Activated CD4-positive, alpha-beta T cell treated with anti-CD3 and anti-CD28 coated beads, Interleukin-2, amount 50 U/mL, for 4 hours (primary cell): ENCODE results near the gene DCTN5.
A peak's percentile ranks its signal among the peaks of the same experiment; 100 is the strongest.
"Not testable (repeated sequence)": the region's sequence is repeated elsewhere in the genome, so short reads cannot be mapped to it uniquely, and the experiment has no call there.

Experiments used
- DNase-seq, 2 experiments: peaks; one replicate each; pipeline ENCODE4 v3.0.0-alpha.2; 2020

The DCTN5 gene

DNA sequence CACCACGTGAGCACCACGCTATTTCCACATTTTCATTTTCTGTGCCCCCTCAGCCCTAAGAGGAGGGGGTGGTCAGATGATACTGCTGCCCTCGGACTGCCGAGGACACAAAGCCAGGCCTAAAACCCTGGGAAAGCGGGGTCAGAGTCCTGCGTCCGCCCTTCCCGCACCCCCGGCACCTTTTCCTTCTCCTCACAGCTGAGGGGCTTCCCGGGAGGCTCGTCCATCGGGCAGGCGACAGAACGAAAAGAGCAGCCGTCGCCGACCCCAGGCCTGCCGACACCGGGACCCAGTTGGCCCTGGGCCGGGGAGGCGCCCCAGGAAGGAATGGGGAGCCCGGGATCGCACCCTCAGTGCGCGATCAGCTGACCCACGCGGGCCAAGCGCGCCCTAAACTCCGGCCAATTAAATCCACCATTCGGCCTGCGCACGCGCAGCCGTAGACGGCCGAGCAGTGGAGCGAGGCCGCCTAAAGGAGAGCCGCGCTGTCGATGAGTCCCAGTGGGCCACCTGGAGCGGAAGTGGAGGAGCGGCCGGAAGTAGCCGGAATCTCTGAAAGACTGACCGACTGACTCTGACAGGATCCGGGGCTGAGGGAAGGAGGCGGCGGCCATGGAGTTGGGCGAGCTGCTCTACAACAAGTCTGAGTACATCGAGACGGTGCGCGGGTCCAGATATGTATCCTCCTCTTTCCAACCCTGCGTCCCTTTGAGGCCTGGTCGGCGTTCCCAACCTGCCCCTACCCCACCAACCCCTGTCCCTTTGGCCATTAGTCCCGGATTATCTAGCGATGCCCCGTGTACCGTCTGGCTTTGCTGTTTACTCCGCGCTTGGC lies at the start of gene DCTN5, which contains the start of gene PALB2:
Gene DCTN5 (plus strand): TSS at position 536 of the 835 bp plus-strand sequence. CDS start 77 bp downstream, at position 613.
Gene PALB2 (minus strand): TSS at position 380 of the 835 bp plus-strand sequence. CDS start 153 bp downstream, at position 227.
- peak; percentile 71 to 76 for DNase-seq

DNA sequence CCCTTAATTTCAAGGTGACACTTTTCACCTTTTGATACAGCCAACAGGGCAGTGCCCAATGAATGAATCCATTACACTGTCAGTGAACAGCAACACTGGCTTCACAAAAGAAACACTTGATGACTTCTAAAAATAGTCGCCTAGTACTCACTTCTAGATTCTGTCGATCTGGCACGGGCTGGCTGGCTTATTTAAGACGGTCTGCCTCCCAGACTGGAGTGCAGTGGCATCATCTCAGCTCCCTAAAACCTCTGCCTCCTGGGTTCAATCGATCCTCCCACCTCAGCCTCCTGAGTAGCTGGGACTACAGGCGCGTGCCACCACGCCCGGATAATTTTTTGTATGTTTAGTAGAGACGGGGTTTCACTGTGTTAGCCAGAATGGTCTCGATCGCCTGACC lies 47.1 kb upstream of the DCTN5 start:
- no peak for DNase-seq

DNA sequence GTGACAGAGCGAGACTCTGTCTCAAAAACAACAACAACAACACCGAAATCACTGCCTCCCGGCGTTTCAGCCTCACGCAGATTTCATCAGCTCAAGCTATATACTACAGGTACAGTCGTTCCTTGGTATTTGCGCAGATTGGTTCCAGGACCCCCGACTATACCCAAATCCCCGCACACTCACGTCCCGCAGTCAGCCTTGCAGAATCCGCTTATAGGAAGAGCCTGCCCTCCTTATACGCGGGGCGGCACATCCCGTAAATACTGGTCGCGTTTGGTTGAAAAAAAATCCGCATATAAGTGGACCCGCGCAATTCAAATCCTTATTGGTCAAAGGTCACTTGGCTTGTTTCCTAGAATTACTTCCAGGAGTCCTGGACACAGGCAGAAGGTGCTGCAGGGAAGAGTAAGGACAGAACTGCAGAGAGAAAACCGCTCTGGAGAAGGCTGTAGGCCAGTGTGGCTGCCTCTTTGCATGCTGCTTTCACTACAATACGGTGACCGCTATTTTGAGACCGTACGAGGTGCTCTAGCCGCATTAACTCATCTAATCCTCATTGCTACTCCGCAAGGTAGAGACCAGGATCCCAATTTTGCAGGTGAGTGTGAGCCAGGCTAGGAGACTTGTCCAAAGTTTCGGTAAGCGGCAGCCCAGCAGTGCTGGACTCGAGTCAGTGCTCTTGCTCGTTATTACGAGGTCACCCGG lies 45.9 kb upstream of the DCTN5 start:
- no peak for DNase-seq

GRCh38 chr16:23595951-23596720 lies 45.1 kb upstream of the DCTN5 start, which contains the start of gene NDUFAB1:
TSS of gene NDUFAB1 (minus strand) at chr16:23596316. CDS start at chr16:23596290, 26 bp downstream.
- DNase-seq: peak; percentile 86 to 88

DNA sequence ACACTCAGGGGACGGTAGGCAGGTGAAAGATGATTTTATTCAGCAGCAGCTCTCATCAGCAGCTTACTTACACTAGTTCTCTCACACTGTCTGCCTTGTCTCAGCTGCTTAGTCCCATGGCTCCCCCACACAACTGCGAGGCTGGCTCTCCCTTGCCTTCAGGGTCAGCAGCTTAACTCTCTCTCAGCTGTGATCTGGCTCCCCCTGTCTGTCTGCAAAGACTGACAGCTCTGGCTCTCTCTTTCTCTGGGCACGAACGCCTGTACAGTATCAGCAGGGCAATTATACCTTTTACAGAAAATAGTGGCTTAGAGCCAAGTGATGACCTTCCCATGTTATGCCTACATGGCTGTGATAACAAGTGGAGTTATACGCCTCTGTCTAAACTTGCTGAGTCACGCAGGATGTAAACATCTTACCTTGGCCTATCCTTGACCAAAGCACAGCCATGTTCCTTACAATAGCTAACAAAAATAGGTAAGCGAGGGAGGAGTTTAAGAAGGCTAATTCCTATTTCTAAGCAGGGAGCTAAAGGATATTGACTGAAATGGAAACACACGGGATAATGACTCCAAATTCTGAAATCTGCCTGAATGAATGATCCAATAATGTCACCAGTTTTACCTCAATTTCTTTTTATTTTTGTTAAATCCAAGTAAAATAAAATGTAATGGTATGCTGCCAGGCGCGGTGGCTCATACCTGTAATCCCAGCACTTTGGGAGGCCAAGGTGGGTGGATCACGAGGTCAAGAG lies 44.1 kb upstream of the DCTN5 start:
- DNase-seq: no peak

GRCh38 chr16:23607726-23608125 lies 33.5 kb upstream of the DCTN5 start:
- no peak for DNase-seq

GRCh38 chr16:23608194-23608593 lies 33.1 kb upstream of the DCTN5 start:
- DNase-seq: no peak

GRCh38 chr16:23609929-23610328 lies 31.3 kb upstream of the DCTN5 start:
- DNase-seq: no peak

GRCh38 chr16:23610905-23611304 lies 30.4 kb upstream of the DCTN5 start:
- not testable (repeated sequence) for DNase-seq

GRCh38 chr16:23611936-23612335 lies 29.3 kb upstream of the DCTN5 start:
- DNase-seq: no peak

DNA sequence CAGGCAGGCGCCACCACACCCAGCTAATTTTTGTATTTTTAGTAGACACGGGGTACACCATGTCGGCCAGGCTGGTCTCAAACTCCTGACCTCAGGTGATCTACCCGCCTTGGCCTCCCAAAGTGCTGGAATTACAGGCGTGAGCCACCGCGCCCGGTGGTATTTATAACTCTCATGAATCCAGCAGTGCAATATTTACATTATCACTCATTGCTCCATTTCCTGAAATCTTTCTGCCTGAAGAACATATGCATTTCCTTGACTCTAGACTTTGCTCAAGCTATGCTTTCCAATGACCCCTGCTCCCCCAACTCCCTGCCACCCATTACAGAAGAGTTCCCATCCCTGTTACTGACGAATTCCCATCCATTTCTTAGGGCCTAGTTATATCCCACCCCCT lies 25.5 kb upstream of the DCTN5 start:
- no peak for DNase-seq

DNA sequence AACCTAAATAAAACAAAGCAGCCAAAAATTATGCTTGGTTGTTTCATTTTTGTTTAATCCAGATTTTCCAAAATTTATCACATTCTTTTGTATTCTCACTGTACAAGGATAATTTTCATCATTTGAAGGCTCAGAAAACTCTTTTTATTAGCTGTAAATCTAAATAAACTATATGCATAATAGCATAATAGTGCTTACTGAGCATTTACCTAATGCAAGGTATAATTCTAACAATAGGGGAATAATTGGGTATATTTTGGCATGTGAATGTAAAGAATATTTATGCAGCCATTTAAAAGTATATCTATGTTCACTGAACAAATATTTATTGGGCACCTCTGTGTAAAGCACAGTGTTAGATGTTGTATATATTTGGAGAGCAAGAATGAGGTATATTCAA lies 17.2 kb upstream of the DCTN5 start:
- DNase-seq: no peak

GRCh38 chr16:23629516-23629915 lies 11.8 kb upstream of the DCTN5 start:
- DNase-seq: no peak

GRCh38 chr16:23631874-23632273 lies 9.4 kb upstream of the DCTN5 start:
- DNase-seq: not testable (repeated sequence)

DNA sequence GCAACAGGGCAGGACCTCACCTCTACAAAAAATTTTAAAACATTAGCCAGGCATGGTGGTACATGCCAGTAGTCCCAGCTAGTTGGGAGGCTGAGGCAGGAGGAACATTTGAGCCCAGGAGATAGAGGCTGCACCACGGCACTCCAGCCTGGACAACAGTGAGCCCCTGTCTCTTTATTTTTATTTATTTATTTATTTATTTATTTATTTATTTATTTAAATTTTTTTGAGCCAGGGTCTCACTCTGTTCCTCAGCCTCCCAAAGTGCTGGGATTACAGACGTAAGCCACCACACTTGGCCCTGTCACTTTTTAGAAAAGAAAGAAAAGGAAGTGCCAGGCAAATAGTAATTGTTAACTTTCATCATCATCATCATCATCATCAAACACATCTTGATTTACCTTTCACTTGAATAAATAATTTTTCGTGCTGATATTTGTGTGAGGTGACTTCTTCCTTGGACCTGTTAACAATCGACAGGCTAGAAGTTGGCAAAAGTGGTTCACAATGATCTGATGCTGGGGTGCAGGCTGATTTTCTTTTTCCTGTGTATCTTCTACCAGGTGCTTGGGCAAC lies 6.7 kb upstream of the DCTN5 start:
- DNase-seq: no peak

GRCh38 chr16:23635958-23636357 lies 5.3 kb upstream of the DCTN5 start:
- DNase-seq: no peak

DNA sequence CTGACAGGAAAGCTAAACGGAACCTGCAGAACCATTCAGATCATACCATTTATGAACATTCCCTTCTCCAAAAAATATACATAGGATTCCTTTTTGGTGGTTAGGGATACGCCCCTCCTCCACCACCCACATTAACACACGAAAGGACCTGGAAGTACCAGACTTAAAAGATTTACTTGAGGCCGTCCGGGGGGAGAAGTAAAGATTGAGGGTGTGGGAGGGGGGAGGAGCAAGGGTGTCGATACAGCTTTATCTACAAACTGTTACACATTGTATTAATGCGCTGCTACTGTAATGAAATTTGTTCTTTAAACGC lies 693 bp upstream of the DCTN5 start:
- peak in 1 of 2 experiments; percentile 18 for DNase-seq

DNA sequence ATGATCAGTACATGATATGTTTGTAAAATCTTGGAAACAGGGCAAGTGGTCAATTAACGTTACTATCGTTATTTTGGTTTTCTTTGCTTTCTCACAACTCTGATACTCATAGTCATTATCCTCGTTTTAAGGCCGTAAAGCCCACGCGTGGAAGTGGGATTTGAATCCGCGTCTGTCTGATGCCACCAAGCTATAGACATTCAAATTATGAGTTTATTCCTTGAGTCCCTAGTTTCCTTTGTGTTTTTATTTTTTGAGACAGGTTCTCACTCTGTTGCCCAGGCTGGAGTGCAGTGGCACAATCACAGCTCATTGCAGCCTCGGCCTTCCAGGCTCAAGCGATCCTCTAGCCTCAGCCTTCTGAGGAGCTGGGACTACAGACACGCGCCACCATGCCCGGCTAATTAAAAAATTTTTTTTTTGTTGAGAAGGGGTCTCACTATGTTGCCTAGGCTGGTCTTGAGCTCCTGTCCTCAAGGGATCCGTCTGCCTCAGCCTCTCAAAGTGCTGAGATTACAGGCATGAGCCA lies 1.0 kb downstream of the DCTN5 start:
- DNase-seq: no peak

DNA sequence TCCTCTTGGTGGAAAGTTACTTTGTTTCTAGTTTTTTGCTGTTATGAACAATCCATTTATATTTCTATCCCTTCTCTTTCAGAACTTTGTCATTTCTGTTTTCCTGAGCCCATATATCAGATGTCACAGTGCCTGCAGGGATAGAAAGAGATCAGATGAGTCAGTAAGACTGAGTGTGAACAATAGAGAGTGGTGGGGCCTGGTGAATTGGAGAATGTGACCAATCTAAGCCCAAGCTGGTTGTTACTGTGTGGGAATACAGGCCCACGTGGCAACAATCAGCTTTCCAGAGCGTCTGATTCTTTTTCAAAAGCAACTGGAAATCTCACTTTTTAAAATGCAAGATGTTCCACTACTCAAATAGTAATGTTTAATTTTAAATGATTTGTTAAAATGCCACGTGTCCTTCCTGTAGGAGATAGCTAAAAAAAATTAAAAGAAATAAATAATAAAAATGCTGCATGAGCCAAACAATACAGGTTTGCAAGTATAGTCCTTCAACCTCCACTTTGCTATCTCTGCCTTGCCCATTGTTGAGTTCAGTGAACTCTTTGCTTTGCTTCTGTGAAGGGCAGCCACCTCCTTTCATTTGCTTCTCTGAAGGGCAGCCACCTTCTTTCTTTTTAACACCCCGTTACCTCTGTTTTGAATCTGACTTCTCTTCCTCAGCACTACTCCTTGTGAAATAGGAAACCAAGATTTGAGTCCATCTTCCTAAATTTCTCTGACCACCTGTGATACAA lies 9.6 kb downstream of the DCTN5 start:
- no peak for DNase-seq

GRCh38 chr16:23651943-23652468 lies 10.7 kb downstream of the DCTN5 start:
- DNase-seq: no peak

DNA sequence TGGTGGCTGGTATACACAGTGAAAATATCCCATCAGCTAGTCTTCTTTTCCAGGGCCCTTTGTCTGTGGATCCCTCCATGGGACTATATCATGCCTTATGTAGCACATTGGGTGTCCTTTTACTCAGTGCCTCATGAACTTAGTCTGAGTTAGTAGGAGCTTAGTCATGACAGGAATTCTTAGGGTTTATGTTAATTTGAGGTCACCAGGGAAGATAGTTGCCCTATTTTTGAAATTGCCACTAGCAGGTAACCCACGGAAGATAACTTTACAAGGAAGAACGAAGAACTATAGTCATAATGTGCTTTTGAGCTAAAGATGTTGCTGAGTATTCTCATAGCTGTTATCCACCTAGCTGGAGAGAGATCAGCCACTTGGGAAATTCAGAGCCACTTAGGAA lies 22.7 kb downstream of the DCTN5 start:
- no peak for DNase-seq
